ENCODE measurements around the gene HOXC11.
A peak's percentile ranks its signal among the peaks of the same experiment; 100 is the strongest.

HOXC11 gene

GRCh38 chr12:53944907-53945847 lies 27.7 kb upstream of the HOXC11 start:
- no peaks in the 10 kb centered on the region for H3K4me1 ChIP-seq (ENCODE audit: control insufficient read depth, insufficient read depth, low read length, unreplicated experiment)
- H3K27me3 ChIP-seq (ENCODE audit: insufficient read depth, low read length), result peaks cover 100% of the 10 kb centered on the region
- no peaks in the 10 kb centered on the region for H3K36me3 ChIP-seq (ENCODE audit: insufficient read depth, low read length)
- no peak overlapping the region for H3K27ac ChIP-seq (ENCODE audit: low read depth, low read length)
- no peaks in the 10 kb centered on the region for H3K79me2 ChIP-seq (ENCODE audit: control insufficient read depth, insufficient read depth, low read length, unreplicated experiment)
- H3K4me3 ChIP-seq (ENCODE audit: low read depth, low read length), result peak overlapping the region; percentile 1; the same call in 1 of the 2 replicates
- H2AFZ ChIP-seq (ENCODE audit: low read length, unreplicated experiment), result no peak overlapping the region

GRCh38 chr12:53947743-53948142 lies 25.2 kb upstream of the HOXC11 start:
- H2AFZ ChIP-seq (ENCODE audit: low read length, unreplicated experiment), result no peak overlapping the region

DNA sequence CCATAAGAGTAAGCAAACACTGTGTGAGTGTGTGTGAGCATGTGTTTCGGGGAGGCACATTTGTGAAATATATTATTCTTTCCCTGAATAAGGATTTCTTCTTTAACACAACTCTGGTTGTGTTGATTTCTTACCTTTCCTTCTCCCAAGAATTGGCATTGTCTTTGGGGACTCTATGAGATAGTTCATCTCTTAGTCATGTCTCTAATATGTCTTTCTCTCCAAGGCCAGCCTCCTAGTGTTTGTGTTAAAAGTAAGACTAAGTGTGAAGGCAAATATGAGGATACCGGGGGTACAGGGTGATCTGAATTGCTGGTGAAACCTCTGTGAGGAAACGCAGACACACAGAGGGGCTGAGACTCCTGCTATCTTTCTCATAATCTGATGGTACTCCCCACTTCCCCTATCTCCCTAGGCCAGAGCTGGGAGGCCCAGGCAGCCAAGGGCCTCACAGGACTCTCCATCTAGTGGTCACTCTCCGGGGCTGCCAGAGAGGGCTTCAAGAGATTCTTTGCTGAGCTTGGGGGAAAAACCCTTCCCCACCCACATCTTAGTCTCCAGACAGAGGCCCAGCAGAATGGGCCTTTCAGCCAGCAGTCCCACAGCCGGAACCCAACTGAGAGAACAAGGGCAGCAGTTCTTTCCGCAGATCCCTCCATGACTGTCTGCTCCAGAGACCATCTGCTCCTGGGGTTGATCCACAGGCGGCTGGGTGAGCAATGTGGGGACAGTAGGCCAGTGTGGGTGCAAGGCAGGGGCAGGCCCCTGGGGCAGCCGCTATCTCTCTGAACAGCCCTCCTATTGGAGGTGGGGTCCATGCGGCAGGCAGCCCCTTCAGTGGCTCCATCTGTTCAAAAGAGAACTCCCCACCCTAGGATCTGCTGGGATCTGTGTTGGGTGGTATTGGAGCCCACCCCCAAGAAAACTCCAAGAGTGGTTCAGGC lies 24.0 kb upstream of the HOXC11 start:
- Histone ChIP-seq H3K27me3 (ENCODE audit: insufficient read depth, low read length) (peaks cover 100% of the 10 kb centered on the region), H3K4me3 (ENCODE audit: low read depth, low read length) (no peak overlapping the region), H3K4me1 (ENCODE audit: control insufficient read depth, insufficient read depth, low read length, unreplicated experiment) (no peaks in the 10 kb centered on the region), H2AFZ (ENCODE audit: low read length, unreplicated experiment) (no peak overlapping the region), H3K36me3 (ENCODE audit: insufficient read depth, low read length) (no peaks in the 10 kb centered on the region), H3K79me2 (ENCODE audit: control insufficient read depth, insufficient read depth, low read length, unreplicated experiment) (no peaks in the 10 kb centered on the region), H3K27ac (ENCODE audit: low read depth, low read length) (no peak overlapping the region)

More at GRCh38 chr12:53947743-53948142, 25.2 kb upstream of the HOXC11 start:
- H3K27ac ChIP-seq (ENCODE audit: low read depth, low read length), result no peak overlapping the region
- peaks cover 100% of the 10 kb centered on the region for H3K27me3 ChIP-seq (ENCODE audit: insufficient read depth, low read length)
- H3K36me3 ChIP-seq (ENCODE audit: insufficient read depth, low read length), result no peaks in the 10 kb centered on the region
- H3K4me3 ChIP-seq (ENCODE audit: low read depth, low read length), result no peak overlapping the region
- no peaks in the 10 kb centered on the region for H3K79me2 ChIP-seq (ENCODE audit: control insufficient read depth, insufficient read depth, low read length, unreplicated experiment)
- no peaks in the 10 kb centered on the region for H3K4me1 ChIP-seq (ENCODE audit: control insufficient read depth, insufficient read depth, low read length, unreplicated experiment)

GRCh38 chr12:53949631-53950436 lies 23.1 kb upstream of the HOXC11 start:
- H3K27me3 ChIP-seq (ENCODE audit: insufficient read depth, low read length), result peaks cover 100% of the 10 kb centered on the region
- no peaks in the 10 kb centered on the region for H3K36me3 ChIP-seq (ENCODE audit: insufficient read depth, low read length)
- no peaks in the 10 kb centered on the region for H3K4me1 ChIP-seq (ENCODE audit: control insufficient read depth, insufficient read depth, low read length, unreplicated experiment)
- H3K4me3 ChIP-seq (ENCODE audit: low read depth, low read length), result no peak overlapping the region
- no peak overlapping the region for H2AFZ ChIP-seq (ENCODE audit: low read length, unreplicated experiment)
- no peaks in the 10 kb centered on the region for H3K79me2 ChIP-seq (ENCODE audit: control insufficient read depth, insufficient read depth, low read length, unreplicated experiment)
- H3K27ac ChIP-seq (ENCODE audit: low read depth, low read length), result no peak overlapping the region

GRCh38 chr12:53950437-53950773 lies 22.5 kb upstream of the HOXC11 start:
- H3K27ac ChIP-seq (ENCODE audit: low read depth, low read length), result no peak overlapping the region
- no peaks in the 10 kb centered on the region for H3K4me1 ChIP-seq (ENCODE audit: control insufficient read depth, insufficient read depth, low read length, unreplicated experiment)
- no peaks in the 10 kb centered on the region for H3K79me2 ChIP-seq (ENCODE audit: control insufficient read depth, insufficient read depth, low read length, unreplicated experiment)
- no peak overlapping the region for H3K4me3 ChIP-seq (ENCODE audit: low read depth, low read length)
- H3K36me3 ChIP-seq (ENCODE audit: insufficient read depth, low read length), result no peaks in the 10 kb centered on the region
- H2AFZ ChIP-seq (ENCODE audit: low read length, unreplicated experiment), result no peak overlapping the region
- peaks cover 100% of the 10 kb centered on the region for H3K27me3 ChIP-seq (ENCODE audit: insufficient read depth, low read length)

- Histone ChIP-seq H3K27me3 (ENCODE audit: insufficient read depth, low read length) (peaks cover 100% of the 10 kb centered on the region), H3K4me3 (ENCODE audit: low read depth, low read length) (no peak overlapping the region), H3K4me1 (ENCODE audit: control insufficient read depth, insufficient read depth, low read length, unreplicated experiment) (no peaks in the 10 kb centered on the region), H3K79me2 (ENCODE audit: control insufficient read depth, insufficient read depth, low read length, unreplicated experiment) (no peaks in the 10 kb centered on the region), H3K36me3 (ENCODE audit: insufficient read depth, low read length) (no peaks in the 10 kb centered on the region), H2AFZ (ENCODE audit: low read length, unreplicated experiment) (no peak overlapping the region), H3K27ac (ENCODE audit: low read depth, low read length) (no peak overlapping the region)
These were observed 21.9 kb upstream of the HOXC11 start for GRCh38 chr12:53950789-53951576.

DNA sequence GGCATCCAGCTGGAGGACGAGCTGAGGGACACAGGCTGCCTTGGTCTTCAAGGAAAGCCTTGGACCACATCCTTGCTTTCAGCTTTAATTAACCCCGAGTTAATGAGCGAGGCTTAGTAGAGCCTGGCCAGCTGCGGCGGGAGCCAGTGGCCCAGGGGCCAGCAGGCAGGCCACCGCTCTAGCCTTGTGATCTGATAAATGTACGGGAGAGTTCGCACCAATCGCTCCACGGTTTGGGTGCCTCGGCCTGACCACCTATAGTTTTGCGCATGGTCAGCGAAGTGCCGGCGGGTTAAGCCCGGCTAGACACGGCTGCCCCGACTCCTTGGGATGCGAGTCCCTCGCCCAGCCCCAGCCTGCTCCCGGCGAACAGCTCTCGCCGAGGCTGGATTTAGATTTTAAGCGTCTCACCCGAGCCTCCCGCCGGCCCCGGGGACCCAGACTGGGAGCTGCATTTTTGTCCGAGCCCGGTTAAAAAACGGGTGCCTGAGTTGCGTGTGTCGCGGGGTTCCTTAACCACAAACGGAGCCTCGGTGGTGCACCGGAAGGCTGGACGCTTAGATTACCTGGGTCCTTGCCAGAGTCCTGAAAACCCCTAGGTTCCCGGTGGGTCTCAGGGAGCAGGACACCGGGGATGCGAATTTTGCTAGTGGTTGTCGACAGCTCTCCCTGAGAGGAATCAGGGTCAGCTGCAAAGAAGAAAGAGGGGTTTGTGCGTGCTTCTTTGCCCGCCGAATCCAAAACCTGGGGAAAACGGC lies 21.2 kb upstream of the HOXC11 start:
- Histone ChIP-seq H3K79me2 (ENCODE audit: control insufficient read depth, insufficient read depth, low read length, unreplicated experiment) (no peaks in the 10 kb centered on the region), H3K4me3 (ENCODE audit: low read depth, low read length) (no peak overlapping the region), H3K4me1 (ENCODE audit: control insufficient read depth, insufficient read depth, low read length, unreplicated experiment) (no peaks in the 10 kb centered on the region), H3K27ac (ENCODE audit: low read depth, low read length) (no peak overlapping the region), H2AFZ (ENCODE audit: low read length, unreplicated experiment) (no peak overlapping the region), H3K27me3 (ENCODE audit: insufficient read depth, low read length) (peaks cover 100% of the 10 kb centered on the region), H3K36me3 (ENCODE audit: insufficient read depth, low read length) (no peaks in the 10 kb centered on the region)

DNA sequence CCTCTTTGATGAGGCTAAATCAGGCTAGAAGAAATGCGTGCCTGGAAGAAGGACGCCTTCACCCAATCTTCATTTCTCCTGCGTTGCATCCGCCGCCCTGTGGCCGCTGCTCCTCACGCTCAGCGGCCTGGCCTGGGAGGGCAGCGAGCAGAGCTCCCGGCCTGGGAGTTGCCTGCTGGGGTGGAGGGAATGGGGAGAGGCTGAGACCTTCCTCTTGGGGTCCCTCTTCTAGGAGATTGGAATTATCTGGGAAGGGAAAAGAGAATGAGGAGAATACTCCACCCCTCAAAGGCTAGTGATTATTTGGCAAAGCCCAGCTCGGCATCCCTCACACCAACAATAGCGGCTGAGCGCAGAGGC lies 20.6 kb upstream of the HOXC11 start:
- Histone ChIP-seq H3K4me3 (ENCODE audit: low read depth, low read length) (no peak overlapping the region), H3K79me2 (ENCODE audit: control insufficient read depth, insufficient read depth, low read length, unreplicated experiment) (no peaks in the 10 kb centered on the region), H3K27ac (ENCODE audit: low read depth, low read length) (no peak overlapping the region), H2AFZ (ENCODE audit: low read length, unreplicated experiment) (no peak overlapping the region), H3K27me3 (ENCODE audit: insufficient read depth, low read length) (peaks cover 100% of the 10 kb centered on the region), H3K36me3 (ENCODE audit: insufficient read depth, low read length) (no peaks in the 10 kb centered on the region), H3K4me1 (ENCODE audit: control insufficient read depth, insufficient read depth, low read length, unreplicated experiment) (no peaks in the 10 kb centered on the region)

GRCh38 chr12:53952871-53953734 lies 19.8 kb upstream of the HOXC11 start:
- H3K4me1 ChIP-seq (ENCODE audit: control insufficient read depth, insufficient read depth, low read length, unreplicated experiment), result no peaks in the 10 kb centered on the region
- no peak overlapping the region for H3K4me3 ChIP-seq (ENCODE audit: low read depth, low read length)
- H3K27ac ChIP-seq (ENCODE audit: low read depth, low read length), result no peak overlapping the region
- no peaks in the 10 kb centered on the region for H3K36me3 ChIP-seq (ENCODE audit: insufficient read depth, low read length)
- H3K27me3 ChIP-seq (ENCODE audit: insufficient read depth, low read length), result peaks cover 100% of the 10 kb centered on the region
- H2AFZ ChIP-seq (ENCODE audit: low read length, unreplicated experiment), result no peak overlapping the region
- H3K79me2 ChIP-seq (ENCODE audit: control insufficient read depth, insufficient read depth, low read length, unreplicated experiment), result no peaks in the 10 kb centered on the region
